ENCODE measurements around the gene PTPRG.
A peak's percentile ranks its signal among the peaks of the same experiment; 100 is the strongest.

The PTPRG gene

GRCh38 chr3:61563313-61564271 lies 2.2 kb downstream of the PTPRG start:
- DNase-seq = no peak

DNA sequence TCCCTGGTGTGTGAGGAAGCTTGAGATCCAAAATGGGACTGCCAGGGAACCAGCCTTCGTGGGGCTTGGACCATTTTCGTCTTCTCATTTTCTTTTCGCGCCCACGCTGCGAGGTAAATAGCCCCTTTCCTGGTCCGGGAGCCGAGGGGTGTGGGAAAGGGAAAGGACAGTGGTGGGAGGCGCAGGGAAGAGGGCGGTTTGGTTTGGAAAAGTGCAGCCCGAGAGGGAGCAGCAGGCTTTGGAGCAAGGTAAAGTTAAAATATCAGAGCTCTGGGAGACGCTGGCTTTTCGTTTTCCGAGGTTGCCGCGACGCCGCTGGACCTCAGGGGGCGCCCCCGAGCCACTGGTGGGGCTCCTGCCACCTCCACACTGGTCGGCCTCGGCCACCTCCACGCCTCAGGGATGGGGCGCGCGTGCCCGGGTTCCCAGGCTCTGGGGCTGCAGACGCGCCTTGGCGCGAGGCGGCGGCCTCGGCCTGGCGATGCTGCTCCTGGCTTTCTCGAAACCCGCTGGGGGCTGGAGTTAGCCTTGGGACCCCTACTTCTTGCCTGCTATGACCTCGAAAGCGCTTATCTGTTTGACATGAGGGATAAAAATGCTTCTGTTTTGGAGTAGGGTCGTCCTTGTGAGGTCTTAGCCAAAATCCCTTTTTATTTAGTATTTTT lies 3.2 kb downstream of the PTPRG start:
- DNase-seq = peak; percentile 19

DNA sequence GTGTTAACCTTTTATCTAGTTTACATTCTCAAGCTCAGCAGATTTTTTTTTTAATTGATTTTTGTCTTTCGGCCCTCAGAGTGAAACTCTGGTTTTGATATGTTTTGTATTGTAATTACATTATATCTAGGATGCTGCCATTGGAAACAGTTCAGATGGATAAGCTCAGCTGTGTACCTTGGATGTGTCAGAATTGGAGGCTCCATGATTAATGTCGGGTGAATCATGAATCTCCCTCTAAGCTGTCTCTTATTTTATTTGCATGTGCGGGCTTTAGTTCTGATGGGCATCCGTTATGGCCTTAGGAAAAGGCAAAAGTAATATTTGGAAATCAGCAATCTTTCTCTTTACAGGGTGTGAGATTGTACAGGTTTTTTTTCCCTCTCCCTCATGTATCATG lies 4.2 kb downstream of the PTPRG start:
- DNase-seq = no peak

DNA sequence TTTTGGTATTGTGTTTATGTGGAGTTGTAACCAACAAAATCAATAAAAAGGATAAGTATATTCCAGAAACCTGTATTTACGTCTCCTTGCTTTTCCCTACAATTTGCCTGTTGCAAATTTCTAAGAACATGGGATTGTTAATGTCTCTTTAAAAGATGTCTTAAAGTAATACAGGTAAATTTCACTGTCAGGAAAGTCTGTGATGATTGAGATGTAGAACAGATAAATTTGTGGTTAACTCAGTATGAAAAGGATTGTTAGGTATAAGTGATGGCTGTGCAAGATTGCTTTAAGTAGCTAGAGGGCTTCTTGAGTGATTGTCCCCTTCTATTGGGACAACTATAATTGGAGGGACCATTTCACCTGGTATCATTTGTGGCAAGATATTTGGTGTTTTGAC lies 6.8 kb downstream of the PTPRG start:
- DNase-seq = no peak

- DNase-seq = no peak
Observed at GRCh38 chr3:61569856-61570580, 8.6 kb downstream of the PTPRG start.

- DNase-seq = no peak
Observed at GRCh38 chr3:61570813-61571212, 9.4 kb downstream of the PTPRG start.

DNA sequence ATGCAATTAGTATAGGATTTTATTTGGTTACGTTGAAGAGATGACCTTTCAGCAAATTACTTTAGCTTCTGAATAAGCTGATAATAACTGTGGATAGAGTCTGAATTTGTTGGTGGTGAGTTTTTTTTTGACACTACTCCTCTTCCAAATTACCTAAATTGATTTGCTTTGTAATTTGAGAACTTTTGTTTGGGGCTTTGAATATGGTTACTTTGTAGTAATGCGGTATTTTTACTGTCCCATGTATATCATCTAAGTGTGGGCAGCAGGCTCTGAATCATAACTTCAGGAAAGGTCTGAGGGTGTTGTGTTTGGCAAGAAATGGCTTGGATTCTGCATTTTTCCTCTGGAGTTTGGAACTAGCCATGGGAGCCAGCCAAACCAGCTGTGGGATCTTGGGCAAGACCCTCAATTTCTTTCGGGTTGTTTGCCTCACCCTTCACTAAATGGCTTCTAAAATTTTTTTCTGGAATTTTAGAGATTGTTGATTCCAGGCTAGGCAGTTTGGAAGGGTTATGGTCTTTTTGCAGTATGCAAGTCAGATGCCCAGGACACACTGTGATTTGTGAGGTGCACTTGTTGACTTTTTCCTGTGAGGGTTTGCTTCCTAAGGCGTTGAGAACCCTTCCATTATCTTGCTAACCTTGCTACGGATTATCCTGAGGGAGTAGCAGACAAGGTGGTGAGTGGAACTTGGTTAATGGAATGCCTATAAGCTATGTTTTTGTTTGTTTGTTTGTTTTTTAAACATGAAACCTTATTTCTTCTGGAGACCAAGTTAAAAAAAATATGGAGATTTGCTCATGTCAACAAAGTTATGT lies 10.4 kb downstream of the PTPRG start:
- DNase-seq = no peak

DNA sequence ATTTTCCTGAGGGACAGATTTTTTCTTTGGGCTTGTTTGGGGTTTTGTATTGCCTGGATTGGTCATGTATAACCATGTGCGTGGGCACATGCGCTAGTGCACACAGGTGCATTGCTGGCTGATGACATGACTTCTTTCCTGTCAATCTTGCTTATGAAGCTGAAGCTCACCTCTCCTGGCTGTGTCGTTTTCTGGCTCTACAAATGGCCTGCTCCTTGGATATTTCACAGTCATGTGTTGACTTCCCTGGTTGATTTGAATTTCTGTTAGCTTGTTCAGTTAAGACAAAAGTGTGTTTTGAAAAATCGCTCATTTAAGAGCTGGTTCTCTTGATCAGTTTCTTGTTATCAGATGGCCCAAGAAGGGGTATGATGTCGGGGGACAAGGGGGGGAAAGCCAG lies 11.5 kb downstream of the PTPRG start:
- no peak for DNase-seq

DNA sequence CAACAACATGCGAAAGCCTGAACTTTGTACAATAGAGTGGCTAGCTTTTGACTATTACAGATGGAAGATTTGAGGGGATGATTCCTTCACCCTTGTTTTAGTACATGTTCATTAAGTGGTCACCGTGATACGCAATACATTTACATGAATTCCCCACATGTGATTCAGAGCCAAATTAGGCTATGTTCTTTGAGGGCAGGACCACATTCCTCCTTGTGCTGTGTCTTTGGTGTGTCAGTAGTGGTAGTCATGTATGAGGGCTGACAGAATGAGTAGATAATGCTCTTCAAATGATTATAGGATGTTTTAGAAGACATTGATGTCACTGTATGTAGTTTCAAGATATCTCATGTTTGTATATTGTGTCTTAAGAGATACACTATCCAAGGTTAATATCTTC lies 12.1 kb downstream of the PTPRG start:
- DNase-seq = no peak

GRCh38 chr3:61574854-61575253 lies 13.5 kb downstream of the PTPRG start:
- DNase-seq = no peak

DNA sequence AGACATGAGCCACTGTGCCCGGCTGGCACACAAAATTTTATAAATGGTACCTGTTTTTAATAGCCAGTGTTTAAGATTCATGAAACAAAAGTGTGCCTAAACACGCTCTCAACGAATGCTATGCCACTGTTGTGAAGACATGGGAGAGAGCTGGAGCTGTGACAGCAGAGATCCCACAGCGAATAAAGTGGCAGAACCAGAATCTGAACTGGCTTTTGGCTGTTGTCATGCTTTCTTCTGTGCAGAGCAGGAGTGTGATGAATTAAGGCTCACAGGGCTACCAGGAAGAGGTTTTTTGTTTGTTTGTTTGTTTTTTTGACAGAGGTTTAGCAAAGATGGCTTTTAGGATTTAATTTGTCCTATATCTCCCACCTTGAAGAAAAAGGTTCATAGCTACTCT lies 14.5 kb downstream of the PTPRG start:
- no peak for DNase-seq

- DNase-seq = no peak
Observed at GRCh38 chr3:61577760-61578159, 16.4 kb downstream of the PTPRG start.

- no peak for DNase-seq
Observed at GRCh38 chr3:61578667-61579367, 17.4 kb downstream of the PTPRG start.

- DNase-seq = no peak
Observed at GRCh38 chr3:61579685-61580084, 18.3 kb downstream of the PTPRG start.

DNA sequence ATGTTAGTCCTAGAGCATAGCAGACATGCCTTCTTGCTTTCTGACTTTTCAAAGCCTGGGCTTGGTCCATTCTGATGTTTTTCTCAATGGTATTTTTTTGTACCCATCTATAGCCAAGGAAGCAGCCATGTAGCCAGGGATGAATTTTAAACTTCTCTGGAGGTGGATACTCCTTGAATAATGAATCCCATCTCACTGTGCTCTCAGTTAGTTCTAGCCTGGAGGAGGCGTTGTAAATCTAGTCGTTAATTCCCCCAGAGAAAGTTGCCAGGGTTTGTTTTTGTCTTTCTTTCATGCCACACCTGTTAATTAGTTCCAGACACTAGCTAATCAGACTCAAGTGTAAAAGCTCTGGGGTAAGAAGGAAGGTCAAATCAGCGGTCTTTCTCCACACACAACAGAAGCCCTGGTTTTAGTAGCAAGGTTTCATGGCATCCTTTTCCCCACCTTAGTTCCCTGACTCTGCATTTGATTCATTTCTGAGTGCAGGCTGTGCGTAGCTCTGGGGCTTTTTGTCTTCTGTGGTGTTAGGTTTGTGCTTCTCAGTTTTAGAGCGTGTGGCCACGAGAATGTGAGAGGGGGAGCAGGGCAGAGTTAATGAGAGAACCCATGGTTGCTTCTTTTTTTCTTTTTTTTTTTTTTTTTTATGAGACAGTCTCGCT lies 19.7 kb downstream of the PTPRG start:
- DNase-seq = no peak

DNA sequence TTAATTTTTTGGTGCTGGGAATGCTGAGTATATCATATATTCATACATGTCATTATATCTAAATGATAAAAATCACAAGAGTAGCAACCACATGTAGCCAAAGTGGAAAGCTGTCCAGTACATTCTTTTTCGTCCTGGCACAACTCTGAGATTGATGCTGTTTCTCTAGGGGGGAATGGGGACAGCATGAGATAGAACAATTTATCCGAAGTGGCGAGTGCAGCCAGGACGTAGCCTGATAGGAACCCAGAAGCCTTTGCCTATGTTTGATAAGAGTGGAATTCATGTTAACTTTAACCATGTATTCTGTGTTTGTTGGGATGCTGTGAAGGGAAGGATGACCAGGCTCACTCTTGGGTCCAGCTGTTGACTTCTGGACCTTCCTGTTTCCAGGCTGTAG lies 20.9 kb downstream of the PTPRG start:
- no peak for DNase-seq

DNA sequence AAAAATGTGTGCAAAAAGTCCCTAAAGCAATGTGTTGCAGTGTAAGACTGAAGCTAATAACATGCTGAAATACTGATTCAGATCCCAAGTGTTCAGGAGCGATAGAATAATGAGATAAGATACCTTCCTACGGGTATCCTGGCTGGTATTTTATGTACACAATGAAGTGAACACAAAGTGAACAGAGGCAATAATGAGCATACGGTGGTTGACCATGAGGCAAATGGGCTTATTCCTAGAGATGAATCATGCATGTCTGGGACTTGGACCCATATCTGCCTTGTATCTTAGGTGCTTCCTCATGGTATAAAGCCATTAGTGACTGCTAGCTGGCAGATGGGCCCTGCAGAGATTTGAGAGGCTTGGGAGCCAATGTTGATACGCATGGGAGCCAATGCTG lies 21.5 kb downstream of the PTPRG start:
- no peak for DNase-seq

DNA sequence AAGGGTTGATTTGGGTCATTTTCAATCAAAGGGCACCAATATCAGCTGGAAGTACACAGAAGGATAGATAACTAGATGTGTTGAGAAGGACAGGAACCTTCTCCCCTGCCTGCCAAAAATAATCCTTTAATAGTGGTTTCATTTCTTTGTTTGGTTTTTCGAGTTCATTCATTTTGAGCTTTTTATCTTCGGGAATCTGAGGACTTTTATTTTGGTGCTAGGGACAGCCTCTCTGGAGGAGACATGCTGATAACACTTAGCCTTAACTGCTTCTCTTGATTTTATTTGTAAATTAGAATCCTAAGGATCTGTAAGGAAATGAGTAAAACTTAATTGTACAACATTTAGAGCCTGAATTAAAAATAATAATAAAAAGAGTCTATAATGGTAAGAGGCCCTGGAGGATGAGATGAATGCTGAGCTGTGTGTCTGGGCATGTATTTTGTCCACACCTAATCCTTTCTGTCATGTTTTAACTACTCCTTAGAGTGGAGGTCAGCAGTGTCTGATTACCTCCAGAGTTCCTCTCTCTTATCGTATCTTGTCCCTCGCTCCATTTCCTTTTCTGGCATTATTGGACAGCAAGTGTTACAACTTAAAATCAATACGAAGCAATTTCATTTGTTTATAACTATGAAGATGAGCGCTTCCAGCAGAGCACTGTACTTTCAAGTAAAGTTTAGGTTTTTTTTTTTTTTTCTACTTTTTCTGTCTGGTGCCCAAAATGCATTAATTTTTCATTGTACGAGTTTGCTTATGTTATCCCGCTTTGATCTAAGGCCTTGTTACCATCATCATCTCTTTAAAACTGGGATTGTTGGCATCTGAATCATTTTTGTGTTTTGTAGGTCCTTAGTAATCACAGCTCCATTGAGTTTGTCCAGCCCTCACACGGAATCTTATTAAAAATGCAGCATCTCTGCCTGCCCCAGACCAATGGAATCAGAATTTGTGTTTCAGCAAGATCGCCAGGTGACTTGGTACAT lies 22.8 kb downstream of the PTPRG start:
- DNase-seq = no peak

DNA sequence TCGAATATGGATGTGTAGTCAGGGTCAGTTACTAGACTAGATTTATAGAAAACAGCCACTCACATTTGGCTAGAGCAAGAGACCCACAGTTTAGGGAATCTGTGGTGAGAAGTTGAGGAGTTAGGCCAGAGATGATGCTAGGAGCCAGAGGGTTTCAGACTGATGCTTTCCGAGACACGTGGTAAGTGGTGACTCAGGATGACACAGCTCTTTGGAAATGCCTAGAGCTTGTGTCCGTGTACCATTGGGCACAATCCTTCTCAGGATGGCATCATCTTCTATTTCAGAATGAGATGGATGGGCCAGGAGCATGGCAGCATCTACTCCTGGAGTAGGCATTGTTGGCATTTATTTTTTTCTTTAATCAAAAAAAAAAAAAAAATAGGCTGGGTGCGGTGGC lies 28.5 kb downstream of the PTPRG start:
- DNase-seq = no peak

- no peak for DNase-seq
Observed at GRCh38 chr3:61591300-61591699, 29.9 kb downstream of the PTPRG start.
